A549 (cell line): ENCODE data around the gene LMAN1L.

Experiments
- CTCF ChIP-seq: fragments of >200 bp; sonication (Bioruptor Twin); formaldehyde crosslinking; IDR thresholded peaks from 3 replicates; pipeline ENCODE4 v1.5.1; 2016
- KDM5A ChIP-seq: fragments of 200-600 bp; sonication (generic); IDR thresholded peaks from 2 replicates; pipeline ENCODE4 v1.6.1; 2016; ENCODE audit warnings: antibody characterized with exemption, mild to moderate bottlenecking
- MYC ChIP-seq: IDR thresholded peaks from 2 replicates; pipeline ENCODE4 v1.6.1; 2012; ENCODE audit warnings: mild to moderate bottlenecking, inconsistent platforms, low read length, improper control_type of control experiment, borderline replicate concordance
- RCOR1 ChIP-seq: fragments of 150-350 bp; IDR thresholded peaks from 2 replicates; pipeline ENCODE4 v1.6.1; 2014; ENCODE audit warnings: antibody characterized with exemption, low read length, low read depth

GRCh38 chr15:74821790-74822158, 9.1 kb downstream of the LMAN1L start:
- TF ChIP-seq KDM5A (no peak), CTCF (no peak), RCOR1 (no peak), MYC (no peak)
